Mucosa of descending colon (tissue), 3 donors: ENCODE results near the gene NUCB1. TPM values are rescaled to one million over a fixed set of nuclear protein-coding genes. Genes with fewer than 3 reads are reported as not detected.

Experiments
- ATAC-seq: fragments of 200-7000 bp; cut with Tn5 transposase; one replicate; pipeline ENCODE4 v1.9.1; 2020; ENCODE audit warnings: mild to moderate bottlenecking, moderate library complexity
- DNase-seq, 3 donors: peaks; one replicate each; pipeline ENCODE4 v3.0.0-alpha.2; 2020
- H3K36me3 ChIP-seq: fragments of 200-600 bp; one replicate; pipeline ENCODE4 v1.8.0; 2021; ENCODE audit warnings: low read depth, mild to moderate bottlenecking
- H3K4me1 ChIP-seq: fragments of 200-600 bp; one replicate; pipeline ENCODE4 v1.8.0; 2021; ENCODE audit warnings: low read depth, mild to moderate bottlenecking
- H3K4me3 ChIP-seq: fragments of 200-600 bp; one replicate; pipeline ENCODE4 v1.8.0; 2021; ENCODE audit warnings: mild to moderate bottlenecking
- H3K9me3 ChIP-seq: fragments of 200-600 bp; one replicate; pipeline ENCODE4 v1.8.0; 2021; ENCODE audit warnings: mild to moderate bottlenecking
- CTCF ChIP-seq: fragments of 200-600 bp; IDR thresholded peaks from one replicate; pipeline ENCODE4 v1.8.0; 2022; ENCODE audit warnings: antibody characterized with exemption, mild to moderate bottlenecking
- intact Hi-C, 2 donors: fragments of 100-400 bp; cut with DNase I in 1 of 2; cut with micrococcal nuclease in 1 of 2; formaldehyde crosslinking; loops; one replicate each; pipeline versions ENCODE4 v1.11.0 to v1.11.1; 2022; cut with DNase I, micrococcal nuclease
- total RNA-seq, 3 donors: library from RNA; stranded (reverse); fragmentation: NEBNext Ultra II Directional in 2 of 3; extraction: Animal tissue kit (Norgen Biotek cat#: 25700) in 2 of 3; gene quantifications; one replicate each; pipeline versions ENCODE4 v1.2.1 to v1.2.4, GENCODE V29; 2021 to 2023
- donor health status: DM: no; HTN: no; CAD: no; lungs with moderate emphysema.
- donor health status: DM: no; HTN: no; CAD: no.
- donor health status: DM: no; HTN: yes; CAD: no.

NUCB1 gene
- total RNA-seq, 3 donors from 2014 or later: 171 to 219 (median 205) TPM

- DNase-seq: no peak
- H3K4me3 ChIP-seq: no peak overlapping the region
- intact Hi-C loops: no loop called here
- no peak for TF ChIP-seq CTCF
- peak; percentile 43 for ATAC-seq
- H3K4me1 ChIP-seq: peaks cover 10% of the 10 kb centered on the region
- H3K36me3 ChIP-seq: no peaks in the 10 kb centered on the region
- peaks cover 5% of the 10 kb centered on the region for H3K9me3 ChIP-seq
Measured at GRCh38 chr19:48950830-48951519, 50.9 kb downstream of the NUCB1 start.

- DNase-seq: no peak
- intact Hi-C loops: no loop called here
- Histone ChIP-seq H3K9me3 (no peaks in the 10 kb centered on the region), H3K4me1 (peaks cover 13% of the 10 kb centered on the region), H3K4me3 (no peak overlapping the region), H3K36me3 (no peaks in the 10 kb centered on the region)
- TF ChIP-seq CTCF: no peak
- no peak for ATAC-seq
Measured at GRCh38 chr19:48953141-48953540, 53.0 kb downstream of the NUCB1 start.

GRCh38 chr19:48953990-48954594 lies 54.0 kb downstream of the NUCB1 start:
- peak in 2 of 3 donors; percentile 46 to 47 for DNase-seq
- H3K4me1 ChIP-seq: peaks cover 13% of the 10 kb centered on the region
- intact Hi-C loops: no loop called here
- ATAC-seq: peak; percentile 28
- H3K36me3 ChIP-seq: no peaks in the 10 kb centered on the region
- no peak overlapping the region for H3K4me3 ChIP-seq
- H3K9me3 ChIP-seq: no peaks in the 10 kb centered on the region
- TF ChIP-seq CTCF: no peak

- intact Hi-C loops: no loop called here
- H3K36me3 ChIP-seq: no peaks in the 10 kb centered on the region
- no peaks in the 10 kb centered on the region for H3K9me3 ChIP-seq
- TF ChIP-seq CTCF: no peak
- ATAC-seq (peak; percentile 92), DNase-seq (peak; percentile 98 to 99 (median 98))
- H3K4me3 ChIP-seq: peak within 1 kb of the TSS; percentile 81
- H3K4me1 ChIP-seq: peaks cover 13% of the 10 kb centered on the region
Measured at GRCh38 chr19:48954595-48955307, 54.6 kb downstream of the NUCB1 start, which contains the start of gene BAX. Gene BAX (plus strand): TSS chr19:48954875. CDS start chr19:48954929, 54 bp downstream.

GRCh38 chr19:48955308-48955958 lies 55.3 kb downstream of the NUCB1 start:
- intact Hi-C loops: no loop called here
- ATAC-seq (no peak), DNase-seq (peak in 2 of 3 donors; percentile 23 to 47)

More at GRCh38 chr19:48955308-48955958, 55.3 kb downstream of the NUCB1 start:
- Histone ChIP-seq H3K9me3 (no peaks in the 10 kb centered on the region), H3K4me1 (peaks cover 18% of the 10 kb centered on the region), H3K4me3 (peak overlapping the region; percentile 81), H3K36me3 (no peaks in the 10 kb centered on the region)
- no peak for TF ChIP-seq CTCF
